GM19328 (cell line): ENCODE results near the gene SEC61G.

ENCODE experiments used
- ATAC-seq: cut with Tn5 transposase; IDR thresholded peaks from one replicate; pipeline ENCODE4 v1.9.1; 2021; ENCODE audit warnings: mild to moderate bottlenecking, moderate library complexity; ENCODE audit not compliant: unreplicated experiment

SEC61G gene

GRCh38 chr7:54758702-54759592 is at the start of gene SEC61G:
TSS of gene SEC61G (minus strand) at chr7:54759211. CDS start at chr7:54757588, 1,623 bp downstream.
- peak; percentile 97 for ATAC-seq

GRCh38 chr7:54802841-54803240 is 43.8 kb upstream of the SEC61G start:
- no peak for ATAC-seq

GRCh38 chr7:54802114-54802513 is 43.1 kb upstream of the SEC61G start:
- no peak for ATAC-seq

GRCh38 chr7:54799792-54800191 is 40.8 kb upstream of the SEC61G start:
- ATAC-seq: no peak

- no peak for ATAC-seq
Observed at GRCh38 chr7:54798530-54798929, 39.5 kb upstream of the SEC61G start.

GRCh38 chr7:54796853-54797252 is 37.8 kb upstream of the SEC61G start:
- ATAC-seq: no peak

- no peak for ATAC-seq
Observed at GRCh38 chr7:54796150-54796549, 37.1 kb upstream of the SEC61G start.

GRCh38 chr7:54792383-54792782 is 33.4 kb upstream of the SEC61G start:
- no peak for ATAC-seq

- peak; percentile 71 for ATAC-seq
Observed at GRCh38 chr7:54788664-54789063, 29.7 kb upstream of the SEC61G start.

- no peak for ATAC-seq
Observed at GRCh38 chr7:54785261-54785660, 26.2 kb upstream of the SEC61G start.

GRCh38 chr7:54783952-54784351 is 24.9 kb upstream of the SEC61G start:
- no peak for ATAC-seq

- no peak for ATAC-seq
Observed at GRCh38 chr7:54782829-54783228, 23.8 kb upstream of the SEC61G start.

GRCh38 chr7:54782314-54782713 is 23.3 kb upstream of the SEC61G start:
- no peak for ATAC-seq

GRCh38 chr7:54781134-54781920 is 22.3 kb upstream of the SEC61G start:
- no peak for ATAC-seq

GRCh38 chr7:54780490-54780889 is 21.5 kb upstream of the SEC61G start:
- ATAC-seq: no peak

GRCh38 chr7:54778696-54779540 is 19.9 kb upstream of the SEC61G start:
- no peak for ATAC-seq

GRCh38 chr7:54778166-54778565 is 19.2 kb upstream of the SEC61G start:
- ATAC-seq: no peak

- no peak for ATAC-seq
Observed at GRCh38 chr7:54774785-54775740, 16.1 kb upstream of the SEC61G start.

GRCh38 chr7:54773472-54774399 is 14.7 kb upstream of the SEC61G start:
- peak; percentile 70 for ATAC-seq
